GM18909 (cell line): ENCODE data around the gene AFAP1L2.

Experiments
- ATAC-seq: cut with Tn5 transposase; IDR thresholded peaks from one replicate; pipeline ENCODE4 v1.9.1; 2021; ENCODE audit warnings: mild to moderate bottlenecking; ENCODE audit not compliant: unreplicated experiment, poor library complexity

AFAP1L2 gene

DNA sequence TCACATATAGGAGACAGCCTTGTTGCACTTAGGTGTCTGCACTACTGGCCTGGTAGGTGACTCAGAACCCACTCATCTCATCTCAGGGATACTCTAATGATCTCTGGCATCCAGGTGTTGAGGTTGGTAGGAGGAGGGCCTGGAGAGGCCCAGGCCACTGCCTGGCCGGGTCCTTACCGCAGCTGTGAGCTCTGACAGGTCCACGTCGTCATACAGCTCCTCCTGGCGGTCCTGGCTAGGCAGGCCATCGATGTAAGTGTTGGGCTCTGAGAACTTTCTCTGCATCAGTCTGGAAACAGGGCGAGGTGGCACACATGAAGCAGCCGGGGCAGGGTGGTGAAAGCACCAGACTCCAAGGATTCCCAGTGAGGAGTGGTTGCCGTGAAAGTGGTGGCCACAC is 103.1 kb downstream of the AFAP1L2 start:
- no peak for ATAC-seq

DNA sequence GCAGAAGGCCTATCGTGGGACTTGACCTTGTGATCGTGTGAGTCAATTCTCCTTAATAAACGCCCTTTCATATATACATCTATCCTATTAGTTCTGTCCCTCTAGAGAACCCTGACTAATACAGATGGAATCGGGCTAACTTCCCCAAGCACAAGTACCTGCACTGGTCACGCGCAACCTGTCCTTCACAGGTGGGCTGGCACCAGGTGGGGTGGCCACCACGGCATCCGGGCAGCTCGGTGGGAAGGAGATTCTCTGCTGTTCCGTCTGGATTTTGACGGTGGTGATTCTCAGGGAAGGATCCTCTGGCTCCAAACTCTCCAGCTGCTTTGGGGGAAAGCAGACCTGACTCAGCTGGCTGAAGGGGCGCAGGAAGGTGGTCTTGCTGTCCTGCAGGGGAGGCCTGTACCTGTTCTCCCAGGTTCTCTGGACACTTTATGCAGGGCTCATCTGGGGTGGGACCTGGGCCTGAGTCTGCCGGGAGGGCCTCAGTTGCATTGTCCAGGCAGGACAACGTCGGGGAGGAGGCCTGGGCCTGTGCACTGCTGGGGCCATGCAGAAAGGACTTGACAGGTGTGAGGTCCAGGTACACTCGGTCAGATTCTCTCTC is 104.2 kb downstream of the AFAP1L2 start:
- ATAC-seq, result no peak

DNA sequence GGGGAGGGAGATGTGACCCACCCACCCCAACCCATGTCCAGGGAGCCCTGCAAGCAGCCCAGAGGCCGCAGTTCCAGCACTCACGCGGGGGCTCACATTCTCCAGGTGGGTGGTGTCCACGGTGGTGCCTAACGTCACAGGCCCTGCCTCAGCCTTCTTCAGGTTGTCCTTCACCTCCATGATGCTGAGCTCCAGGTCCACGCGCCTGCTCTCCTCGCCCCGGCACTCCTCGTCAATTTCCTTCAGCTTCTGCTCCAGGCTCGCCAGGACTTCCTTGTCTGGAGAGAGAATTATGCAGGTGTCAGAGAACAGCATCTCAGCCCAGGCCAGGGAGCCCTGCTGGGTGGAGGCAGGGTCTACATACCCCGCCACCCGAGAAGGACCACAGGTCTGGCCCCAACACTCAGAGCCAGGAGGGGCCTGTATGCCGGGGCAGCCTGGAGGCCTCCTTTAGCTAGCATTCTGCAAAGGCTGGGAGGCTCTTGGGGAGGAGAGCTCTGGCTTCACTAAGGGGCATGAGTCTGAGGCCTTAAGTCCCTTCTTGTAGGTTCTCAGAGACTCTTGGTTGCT is 107.1 kb downstream of the AFAP1L2 start:
- no peak for ATAC-seq

DNA sequence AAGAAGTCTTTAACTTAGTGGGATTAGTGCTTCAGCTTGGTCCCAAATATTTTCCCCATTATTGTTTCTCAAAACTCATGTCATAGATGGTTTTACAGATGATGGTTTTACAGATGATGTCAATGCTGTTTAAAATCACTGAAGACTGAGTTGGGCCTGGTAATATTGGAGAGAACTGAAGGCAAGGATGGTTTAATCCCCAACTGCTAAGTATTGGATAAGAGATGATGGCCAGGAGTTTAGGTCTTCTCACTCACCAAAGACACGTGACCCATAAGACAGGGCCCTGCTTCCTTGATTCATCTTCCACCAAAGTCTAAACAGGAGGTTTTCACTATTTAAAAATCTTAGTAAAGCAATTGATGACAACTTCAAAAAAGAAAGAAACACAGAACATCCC is 108.9 kb downstream of the AFAP1L2 start:
- ATAC-seq, result no peak

DNA sequence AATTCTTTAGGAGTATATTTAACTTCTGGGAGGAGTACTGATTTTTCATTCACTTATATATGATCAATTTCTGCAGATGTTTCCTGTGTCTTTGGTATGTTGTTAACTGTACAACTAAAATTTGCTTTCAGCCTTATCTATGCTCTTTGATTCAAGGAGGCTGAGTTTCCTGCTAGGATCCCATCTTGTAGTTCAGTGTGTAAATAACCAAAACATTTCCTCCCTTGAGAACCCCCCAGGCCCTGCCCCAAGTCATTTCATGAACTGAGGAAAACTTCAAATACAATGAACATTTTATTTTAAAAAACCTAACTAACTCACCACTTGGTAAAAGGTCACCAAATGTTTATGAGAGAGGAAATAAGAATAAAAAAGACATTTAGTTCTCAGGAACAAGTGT is 109.8 kb downstream of the AFAP1L2 start:
- ATAC-seq, result no peak

DNA sequence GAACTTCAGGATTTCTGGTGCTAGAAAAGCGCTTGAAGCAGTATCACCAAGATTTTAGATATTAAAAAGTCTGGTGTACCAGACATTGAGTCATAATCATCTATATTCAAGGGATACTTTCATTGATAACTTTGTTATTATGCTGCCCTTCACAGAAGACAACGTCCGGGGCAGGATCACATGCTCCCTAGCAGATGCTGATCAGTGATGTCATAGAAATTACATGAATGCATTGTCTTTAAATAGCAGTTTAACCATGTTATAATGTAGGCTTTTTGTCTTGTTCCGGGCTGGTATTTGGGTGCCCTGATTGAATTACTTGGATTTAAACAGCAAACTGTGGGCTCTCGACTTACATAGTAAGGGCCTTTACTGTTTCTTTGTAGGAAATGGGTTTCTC is 111.2 kb downstream of the AFAP1L2 start:
- ATAC-seq, result no peak

DNA sequence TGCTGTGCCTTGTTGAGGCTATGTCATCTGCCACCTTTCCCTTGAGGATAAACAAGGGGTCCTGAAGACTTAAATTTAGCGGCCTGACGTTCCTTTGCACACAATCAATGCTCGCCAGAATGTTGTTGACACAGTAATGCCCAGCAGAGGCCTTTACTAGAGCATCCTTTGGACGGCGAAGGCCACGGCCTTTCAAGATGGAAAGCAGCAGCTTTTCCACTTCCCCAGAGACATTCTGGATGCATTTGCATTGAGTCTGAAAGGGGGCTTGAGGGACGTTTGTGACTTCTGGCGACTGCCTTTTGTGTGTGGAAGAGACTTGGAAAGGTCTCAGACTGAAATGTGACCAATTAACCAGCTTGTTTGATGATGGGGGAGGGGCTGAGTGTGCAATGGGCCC is 112.8 kb downstream of the AFAP1L2 start:
- no peak for ATAC-seq

DNA sequence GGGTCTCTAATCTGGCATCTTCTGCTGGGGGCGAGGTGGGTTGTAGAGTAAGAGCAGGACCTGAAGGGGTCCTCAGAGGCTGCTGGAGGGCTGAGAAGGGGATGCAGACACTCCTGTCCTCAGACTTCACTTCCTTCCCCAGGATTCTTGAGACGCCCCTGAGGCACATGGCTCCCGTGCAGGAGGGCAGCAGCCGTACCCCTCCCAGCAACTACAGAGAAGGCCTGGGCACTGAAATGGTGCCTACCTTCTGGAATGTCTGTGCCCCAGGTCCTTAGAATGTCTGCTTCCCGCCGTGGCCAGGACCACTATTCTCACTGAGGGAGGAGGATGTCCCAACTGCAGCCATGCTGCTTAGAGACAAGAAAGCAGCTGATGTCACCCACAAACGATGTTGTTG is 113.2 kb downstream of the AFAP1L2 start:
- no peak for ATAC-seq

DNA sequence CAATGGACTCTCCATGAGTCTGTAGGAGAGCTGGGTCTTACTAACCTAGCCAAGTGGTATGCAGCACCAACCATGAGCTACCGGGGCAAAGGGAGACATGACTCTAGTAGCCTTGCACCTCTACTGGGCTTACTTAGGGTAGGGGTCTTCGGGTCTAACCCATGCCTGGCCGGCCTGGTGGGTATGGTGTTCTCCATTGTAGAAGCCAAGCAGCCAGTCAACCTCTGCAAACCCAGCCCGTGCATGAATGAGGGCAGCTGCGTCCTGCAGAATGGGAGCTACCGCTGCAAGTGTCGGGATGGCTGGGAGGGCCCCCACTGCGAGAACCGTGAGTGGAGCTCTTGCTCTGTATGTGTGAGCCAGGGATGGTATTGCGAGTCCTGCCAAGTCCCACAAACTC is 114.3 kb downstream of the AFAP1L2 start:
- no peak for ATAC-seq

DNA sequence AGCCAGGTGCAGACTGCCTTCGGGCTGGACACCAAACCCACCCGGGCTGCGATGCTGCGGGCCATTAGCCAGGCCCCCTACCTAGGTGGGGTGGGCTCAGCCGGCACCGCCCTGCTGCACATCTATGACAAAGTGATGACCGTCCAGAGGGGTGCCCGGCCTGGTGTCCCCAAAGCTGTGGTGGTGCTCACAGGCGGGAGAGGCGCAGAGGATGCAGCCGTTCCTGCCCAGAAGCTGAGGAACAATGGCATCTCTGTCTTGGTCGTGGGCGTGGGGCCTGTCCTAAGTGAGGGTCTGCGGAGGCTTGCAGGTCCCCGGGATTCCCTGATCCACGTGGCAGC is 115.2 kb downstream of the AFAP1L2 start:
- no peak for ATAC-seq

DNA sequence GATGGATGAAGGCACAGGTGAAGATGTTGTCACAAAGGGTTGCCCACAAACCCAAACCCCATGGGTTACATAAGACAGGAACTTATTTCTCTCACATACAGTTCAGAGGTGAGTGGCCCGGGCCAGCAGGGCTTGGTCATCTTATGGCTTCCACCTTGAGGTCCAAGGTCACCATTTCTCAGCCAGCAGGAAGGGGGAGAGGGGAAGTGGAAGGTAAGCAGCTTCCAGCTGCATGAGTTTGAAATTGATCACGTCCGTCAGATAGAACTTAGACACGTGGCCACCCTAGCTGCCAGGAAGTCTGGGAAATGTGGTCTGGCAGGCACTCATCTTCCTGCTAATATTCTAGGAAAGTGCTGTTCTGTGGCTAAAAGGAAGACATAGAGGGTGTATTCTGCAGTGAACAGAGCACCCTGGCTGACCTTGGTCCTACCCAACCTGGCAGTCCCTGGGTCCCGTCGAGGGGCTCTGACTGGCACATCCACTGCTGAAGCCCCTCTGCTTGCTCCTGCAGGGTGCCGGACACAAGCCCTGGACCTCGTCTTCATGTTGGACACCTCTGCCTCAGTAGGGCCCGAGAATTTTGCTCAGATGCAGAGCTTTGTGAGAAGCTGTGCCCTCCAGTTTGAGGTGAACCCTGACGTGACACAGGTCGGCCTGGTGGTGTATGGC is 115.7 kb downstream of the AFAP1L2 start:
- ATAC-seq, result no peak

DNA sequence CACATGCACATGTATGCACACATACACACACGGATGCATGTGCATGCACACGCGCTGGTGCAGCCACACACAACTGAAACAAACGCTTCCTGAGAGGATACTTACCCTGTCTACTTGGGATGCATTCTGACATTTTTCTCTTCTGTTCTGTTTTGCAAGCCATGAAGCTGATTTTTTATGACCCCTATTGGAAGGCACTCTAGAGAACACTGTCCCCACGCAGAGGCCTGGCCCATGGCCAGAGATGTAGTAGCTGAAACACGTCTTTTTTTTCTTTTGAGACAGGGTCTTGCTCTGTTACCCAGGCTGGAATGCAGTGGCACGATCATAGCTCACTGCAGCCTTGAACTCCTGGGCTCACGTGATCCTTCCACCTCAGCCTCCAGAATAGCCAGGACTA is 117.4 kb downstream of the AFAP1L2 start:
- ATAC-seq, result no peak

DNA sequence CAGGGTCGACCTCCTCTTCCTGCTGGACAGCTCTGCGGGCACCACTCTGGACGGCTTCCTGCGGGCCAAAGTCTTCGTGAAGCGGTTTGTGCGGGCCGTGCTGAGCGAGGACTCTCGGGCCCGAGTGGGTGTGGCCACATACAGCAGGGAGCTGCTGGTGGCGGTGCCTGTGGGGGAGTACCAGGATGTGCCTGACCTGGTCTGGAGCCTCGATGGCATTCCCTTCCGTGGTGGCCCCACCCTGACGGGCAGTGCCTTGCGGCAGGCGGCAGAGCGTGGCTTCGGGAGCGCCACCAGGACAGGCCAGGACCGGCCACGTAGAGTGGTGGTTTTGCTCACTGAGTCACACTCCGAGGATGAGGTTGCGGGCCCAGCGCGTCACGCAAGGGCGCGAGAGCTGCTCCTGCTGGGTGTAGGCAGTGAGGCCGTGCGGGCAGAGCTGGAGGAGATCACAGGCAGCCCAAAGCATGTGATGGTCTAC is 118.3 kb downstream of the AFAP1L2 start:
- ATAC-seq, result no peak

DNA sequence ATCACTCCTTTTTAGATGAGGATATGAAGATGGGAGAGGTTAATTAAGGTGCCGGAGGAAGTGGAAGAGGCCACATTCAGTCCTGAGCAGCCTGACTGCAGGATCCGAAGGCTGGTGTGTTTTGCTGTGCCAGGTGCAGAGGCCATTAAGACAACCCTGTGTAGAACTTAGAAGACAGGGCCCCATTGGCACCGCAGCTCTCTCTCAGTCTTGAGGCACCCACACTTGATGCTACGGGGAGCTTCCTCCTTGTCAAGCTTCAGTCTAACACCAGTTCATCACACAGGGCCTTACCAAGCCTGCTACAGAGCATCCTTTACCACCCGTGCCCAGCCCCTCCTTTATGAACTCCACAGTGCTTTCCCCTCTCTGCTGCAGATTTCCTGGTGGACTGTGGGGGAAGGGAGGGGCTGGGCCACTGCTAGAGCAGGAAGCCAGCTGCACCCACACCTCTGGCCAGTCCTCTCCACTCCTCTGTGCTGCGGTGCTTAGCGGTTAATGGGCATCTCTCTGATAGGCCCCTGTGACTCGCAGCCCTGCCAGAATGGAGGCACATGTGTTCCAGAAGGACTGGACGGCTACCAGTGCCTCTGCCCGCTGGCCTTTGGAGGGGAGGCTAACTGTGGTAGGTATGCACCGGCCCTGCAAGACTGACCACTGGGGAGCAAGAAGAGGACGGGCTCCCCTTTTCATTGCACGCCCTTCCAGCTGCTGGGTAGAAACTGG is 119.8 kb downstream of the AFAP1L2 start:
- no peak for ATAC-seq

DNA sequence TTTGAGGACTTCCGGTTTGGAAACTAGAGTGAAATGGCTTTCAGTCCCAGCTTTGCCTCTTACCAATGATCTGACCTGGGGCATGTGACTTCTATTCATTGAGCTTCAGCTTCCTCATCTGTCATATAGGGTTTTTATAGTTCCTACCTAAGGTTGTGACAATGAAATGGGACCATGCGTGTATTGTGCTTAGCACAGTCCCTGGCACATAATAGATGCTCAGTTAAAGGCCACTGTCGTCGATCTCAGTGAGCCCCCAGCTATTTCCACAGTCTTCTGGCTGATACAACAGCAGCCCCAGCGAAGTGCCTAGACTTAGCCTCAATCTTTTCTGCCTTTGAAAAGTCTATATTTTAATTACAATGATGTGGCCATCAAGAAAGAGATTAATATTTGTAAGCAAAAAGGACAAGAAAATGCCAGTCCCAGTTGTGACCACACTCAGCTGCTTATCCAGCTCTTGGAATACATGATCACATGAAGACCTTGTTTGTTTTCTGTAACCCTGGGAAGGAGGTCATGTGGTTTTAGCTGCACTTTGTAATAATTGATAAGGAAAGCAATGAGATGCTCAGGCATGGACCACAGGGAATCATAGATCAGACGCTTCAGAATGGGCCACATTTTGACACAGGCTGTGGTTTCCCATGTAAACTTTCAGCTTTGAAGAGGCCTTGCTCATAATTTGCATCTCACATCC is 120.6 kb downstream of the AFAP1L2 start:
- no peak for ATAC-seq

DNA sequence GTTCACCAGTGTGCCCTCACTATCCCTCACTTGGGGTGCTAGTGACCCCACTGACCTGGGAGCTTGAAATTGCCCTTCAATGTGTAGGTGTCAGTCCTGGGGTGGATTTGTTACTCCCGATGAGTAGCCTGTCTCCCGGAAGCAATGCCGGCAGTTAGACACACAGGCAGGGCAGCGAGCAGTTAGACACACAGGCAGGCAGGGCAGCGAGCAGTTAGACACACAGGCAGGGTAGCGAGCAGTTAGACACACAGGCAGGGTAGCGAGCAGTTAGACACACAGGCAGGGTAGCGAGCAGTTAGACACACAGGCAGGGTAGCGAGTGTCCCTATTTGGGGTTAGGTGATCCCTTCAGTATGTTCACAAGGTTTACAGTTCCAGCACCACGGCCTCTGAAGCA is 121.2 kb downstream of the AFAP1L2 start:
- ATAC-seq, result no peak

DNA sequence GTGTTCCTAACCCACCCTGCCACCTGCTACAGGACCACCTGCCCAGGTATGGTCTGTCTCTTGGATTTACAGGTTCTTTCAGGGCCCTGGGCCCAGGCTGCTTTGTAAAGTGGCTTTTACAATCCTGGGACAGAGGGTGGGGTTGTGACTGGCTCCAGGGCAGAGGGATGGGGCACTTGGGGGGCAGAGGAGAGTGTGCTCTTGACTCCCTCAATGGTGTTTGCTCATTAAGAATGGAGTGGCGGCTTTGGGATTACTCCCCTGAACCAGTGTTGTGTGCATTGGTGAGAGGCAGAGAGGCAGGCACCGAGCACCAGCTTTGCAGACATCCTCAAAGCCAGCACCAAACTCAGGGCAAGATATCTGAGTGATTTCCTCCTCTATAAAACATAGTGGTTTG is 121.8 kb downstream of the AFAP1L2 start:
- ATAC-seq, result no peak

DNA sequence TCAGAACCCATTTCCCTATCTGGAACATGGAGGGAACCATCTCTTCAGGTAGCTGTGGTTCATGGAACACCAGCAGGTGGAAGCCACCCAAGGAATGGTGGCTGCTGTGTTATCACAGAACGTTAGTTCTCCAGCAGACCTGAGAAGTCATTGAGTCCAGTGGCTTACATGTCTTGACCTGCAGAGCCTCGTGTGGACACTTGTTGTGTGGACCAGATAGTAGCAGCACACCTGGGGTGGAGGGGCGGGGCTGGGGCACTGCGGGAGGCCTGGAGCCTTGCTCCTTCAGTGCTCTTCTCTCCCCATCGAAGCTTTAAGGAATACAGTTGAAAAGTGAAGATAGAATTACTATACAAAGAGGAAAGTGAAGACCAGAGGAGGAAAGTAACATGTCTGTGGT is 122.8 kb downstream of the AFAP1L2 start:
- ATAC-seq, result no peak

DNA sequence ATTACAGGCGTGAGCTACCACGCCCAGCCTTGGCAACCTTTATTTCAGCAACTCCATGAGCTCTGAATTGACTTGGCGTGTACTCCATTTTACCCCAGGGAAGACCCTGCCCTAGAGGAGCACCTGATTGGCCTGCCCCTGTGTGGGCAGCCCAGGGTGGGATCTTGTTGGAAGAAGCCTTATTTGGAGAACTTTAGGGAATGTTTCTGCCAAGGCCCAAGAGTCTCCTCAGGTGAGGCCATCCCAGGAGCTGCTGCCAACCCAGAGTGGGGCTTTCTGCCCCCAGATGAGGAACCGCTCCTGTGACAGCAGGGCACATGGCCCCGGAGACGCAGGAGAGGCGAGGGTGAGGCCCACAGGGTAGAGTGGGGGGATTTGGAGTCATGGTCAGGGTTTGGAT is 123.3 kb downstream of the AFAP1L2 start:
- no peak for ATAC-seq

DNA sequence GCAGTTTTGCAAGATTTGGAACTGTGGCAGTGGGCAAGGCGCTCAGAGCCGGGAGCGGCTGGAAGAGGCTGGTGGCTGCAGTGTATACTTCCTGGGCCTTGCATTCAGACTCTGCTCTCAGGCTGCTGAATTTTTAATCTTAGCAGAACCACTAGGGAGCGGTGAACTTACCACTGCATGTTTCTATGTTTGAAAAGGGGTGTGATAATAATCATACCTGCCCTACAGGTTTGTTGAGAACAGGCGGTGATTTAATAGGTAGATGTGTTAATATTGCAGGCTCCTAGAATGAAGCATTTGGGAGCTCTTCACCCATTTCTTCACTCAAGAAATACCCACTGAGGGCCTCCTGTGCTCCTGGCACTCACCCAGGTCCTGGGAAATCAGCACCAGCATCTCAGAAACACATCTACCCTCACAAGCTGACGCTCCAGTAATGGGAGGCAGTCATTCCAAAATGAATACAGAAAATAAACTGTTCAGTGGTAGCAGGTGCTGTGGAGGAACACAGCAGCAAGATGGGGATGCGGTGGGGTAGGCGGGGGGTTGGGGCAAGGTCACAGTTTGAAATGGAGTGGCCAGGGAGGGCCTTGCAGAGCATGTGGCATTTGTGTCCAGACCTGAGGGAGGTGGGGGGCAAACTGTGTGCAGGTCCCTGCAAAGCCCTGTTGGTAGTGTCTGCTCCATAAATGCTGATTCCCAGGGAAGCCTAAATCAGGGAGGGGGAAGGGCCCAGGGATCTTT is 124.2 kb downstream of the AFAP1L2 start:
- ATAC-seq, result no peak
